NOMO-1 treated with DMSO at 0.1 percent for 48 hours (cell line): Measurements from ENCODE around the gene WIPF2.
A peak's percentile ranks its signal among the peaks of the same experiment; 100 is the strongest.

Experiments
- DNase-seq: peaks from one replicate; lab custom pipeline; 2025; ENCODE audit not compliant: unreplicated experiment; lab: John Stamatoyannopoulos, UW

Gene WIPF2

DNA sequence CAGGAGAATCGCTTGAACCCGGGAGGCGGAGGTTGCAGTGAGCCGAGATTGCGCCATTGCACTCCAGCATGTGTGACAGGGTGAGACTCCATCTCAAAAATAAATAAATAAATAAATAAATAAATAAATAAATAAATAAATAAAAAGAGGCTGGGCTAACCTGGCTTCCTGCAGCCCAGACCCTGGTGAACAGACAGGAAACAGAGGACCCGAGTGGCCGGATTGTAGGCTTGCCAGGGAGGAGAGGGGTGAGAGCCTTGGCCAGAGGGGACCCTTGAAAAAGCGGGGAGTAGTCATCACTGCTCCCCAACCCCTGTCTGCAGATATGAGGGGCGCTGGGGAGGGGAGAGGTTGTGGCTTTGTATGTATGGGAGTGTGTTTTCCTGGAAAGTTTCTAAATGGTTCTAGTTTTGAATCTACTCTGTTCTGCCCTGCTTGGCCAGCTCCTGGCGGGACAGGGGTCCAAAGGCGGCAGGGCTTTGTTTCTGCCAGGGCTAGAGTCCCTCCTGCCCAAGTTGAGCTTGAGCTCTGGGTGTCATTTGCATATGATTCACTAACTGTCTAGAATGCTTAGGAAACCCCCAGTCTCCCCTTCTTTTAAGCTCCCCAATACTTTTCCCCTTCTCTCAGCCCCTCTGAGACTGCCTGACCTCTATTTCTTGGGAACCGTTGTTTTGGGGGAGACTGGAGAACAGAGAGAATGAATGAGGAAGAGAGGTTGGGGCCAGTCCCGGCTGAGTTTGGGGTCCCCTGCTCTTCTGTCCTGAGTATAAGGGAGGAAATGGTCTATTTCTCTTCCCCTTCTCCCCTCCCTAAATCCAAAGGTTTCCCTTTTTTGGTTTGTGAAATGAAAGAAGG is 106.3 kb downstream of the WIPF2 start:
- no peak for DNase-seq

DNA sequence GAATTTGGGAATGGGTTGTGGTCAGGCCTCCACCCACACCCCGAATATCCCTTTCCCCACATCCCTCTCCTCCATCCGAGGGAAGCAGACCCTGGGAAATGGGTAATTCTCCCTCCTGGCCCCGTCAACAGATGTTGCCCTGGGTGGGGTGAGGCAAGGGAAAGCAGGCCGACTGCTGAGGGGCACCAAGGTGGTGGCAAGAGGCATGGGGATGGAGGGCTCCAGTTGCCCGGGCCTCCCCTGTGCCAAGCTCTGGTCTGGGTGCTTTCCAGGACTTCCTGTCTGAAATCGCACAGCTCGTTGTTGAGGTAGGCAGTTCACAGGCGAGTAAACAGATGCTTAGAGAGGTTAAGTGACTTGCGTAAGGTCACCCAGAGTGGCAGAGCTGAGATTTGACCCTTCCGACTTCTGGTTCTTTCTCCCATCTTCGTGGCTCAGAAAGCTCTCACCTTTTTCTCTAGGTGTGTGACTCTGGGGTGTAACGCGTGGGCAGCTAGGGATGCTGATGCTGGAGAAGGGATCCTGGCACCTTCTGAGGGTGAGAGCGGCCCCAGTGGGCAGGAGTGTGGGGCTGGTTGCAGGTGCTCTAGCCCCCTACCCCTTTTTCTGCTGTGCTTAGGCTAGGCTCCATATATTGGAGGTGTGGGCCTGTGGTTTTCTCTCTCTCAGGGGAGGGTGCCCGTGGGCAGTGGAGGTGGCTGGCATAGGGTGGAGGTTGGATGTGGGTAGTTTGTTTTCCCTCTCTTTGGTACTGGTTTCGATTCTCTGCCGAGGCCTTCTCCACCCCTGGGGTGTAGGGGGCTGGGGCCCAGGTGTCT is 107.1 kb downstream of the WIPF2 start:
- peak; percentile 35 for DNase-seq

DNA sequence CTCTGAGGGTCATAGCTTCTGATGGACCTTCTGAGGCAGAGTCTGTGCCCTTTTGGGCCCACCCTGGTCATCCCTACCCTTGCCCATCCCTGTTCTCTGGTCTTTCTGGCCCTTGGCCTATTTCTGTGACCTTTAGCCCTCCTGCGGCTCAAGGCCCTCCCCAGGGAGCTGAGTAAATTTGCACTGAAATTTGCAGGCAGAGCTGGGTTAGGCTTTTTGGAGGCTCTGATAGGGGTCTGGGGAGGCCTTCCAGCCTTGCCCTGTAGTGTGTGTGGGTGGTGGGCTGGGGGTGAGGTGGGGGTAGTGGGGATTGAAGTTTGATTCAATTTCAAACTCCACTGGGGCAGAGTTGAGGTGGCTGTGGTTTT is 107.7 kb downstream of the WIPF2 start:
- no peak for DNase-seq

DNA sequence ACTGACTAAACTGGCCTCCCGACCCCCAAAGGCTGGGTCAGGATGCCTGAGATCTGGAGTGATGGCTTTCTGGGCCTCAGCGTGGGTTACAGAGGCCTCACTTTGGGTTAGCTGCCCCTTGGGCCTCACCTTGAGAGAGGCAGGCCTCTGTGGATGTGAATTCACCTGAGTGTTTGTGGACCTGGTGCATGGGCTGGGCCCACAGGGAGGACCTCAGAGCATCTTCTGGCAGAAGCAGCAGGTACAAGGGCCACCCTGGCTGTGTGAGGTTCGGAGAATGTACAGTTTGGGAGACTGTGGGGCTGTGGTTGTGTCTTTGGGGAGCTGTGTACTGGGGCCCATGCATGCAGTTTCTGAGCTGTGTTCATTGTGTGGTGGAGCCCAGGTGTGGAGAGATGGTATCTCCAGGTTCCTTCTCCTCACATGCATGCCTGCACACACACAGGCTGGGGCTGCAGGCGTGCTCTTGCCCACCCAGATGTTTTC is 108.2 kb downstream of the WIPF2 start:
- no peak for DNase-seq

DNA sequence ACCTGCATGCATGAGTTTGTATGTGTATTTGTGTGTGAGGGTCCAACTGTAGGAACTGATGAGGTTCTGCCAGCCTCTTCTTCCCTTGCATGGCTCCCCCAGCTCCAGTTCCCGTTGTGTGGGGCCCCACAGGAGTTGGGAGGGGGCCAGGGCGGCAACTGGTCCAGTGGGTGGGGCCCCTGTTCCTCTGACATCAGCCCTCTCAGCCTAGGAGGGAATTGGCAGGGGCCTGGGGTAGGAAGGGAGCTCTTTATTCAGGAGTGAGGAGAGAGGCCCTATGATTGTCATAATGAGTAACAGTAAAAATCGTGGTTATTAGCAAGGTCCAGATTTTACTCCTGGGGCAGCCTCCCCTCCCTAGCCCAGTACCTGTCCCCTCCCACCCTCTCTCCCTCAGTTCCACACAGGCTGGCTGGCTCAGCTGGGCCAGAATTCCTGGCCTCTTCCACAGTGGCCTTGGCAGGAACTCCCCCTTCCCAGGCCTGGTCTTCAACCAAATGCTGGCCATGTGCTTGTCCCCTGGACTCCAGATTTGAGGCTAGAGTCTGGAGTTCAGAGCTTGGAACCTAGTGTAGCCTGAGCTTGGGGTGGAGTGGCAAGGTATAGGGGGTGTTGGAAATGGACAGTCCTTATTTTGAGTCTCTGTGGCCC is 108.8 kb downstream of the WIPF2 start:
- no peak for DNase-seq

DNA sequence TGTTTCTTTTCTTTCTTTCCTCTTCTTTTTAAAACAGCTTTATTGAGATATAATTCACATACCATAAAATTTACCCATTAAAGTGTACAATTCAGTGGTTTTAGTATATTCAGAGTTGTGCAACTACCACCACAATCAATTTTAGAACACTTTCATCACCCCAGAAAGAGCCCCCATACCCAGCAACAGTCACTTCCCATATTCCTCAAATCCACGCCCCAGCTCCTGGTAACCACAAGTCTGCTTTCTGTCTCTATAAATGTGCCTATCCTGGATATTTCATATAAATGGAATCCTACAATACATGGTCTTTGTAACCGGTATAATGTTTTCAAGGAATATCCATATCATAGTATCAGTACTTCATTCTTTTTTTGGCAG is 109.3 kb downstream of the WIPF2 start:
- peak; percentile 52 for DNase-seq

DNA sequence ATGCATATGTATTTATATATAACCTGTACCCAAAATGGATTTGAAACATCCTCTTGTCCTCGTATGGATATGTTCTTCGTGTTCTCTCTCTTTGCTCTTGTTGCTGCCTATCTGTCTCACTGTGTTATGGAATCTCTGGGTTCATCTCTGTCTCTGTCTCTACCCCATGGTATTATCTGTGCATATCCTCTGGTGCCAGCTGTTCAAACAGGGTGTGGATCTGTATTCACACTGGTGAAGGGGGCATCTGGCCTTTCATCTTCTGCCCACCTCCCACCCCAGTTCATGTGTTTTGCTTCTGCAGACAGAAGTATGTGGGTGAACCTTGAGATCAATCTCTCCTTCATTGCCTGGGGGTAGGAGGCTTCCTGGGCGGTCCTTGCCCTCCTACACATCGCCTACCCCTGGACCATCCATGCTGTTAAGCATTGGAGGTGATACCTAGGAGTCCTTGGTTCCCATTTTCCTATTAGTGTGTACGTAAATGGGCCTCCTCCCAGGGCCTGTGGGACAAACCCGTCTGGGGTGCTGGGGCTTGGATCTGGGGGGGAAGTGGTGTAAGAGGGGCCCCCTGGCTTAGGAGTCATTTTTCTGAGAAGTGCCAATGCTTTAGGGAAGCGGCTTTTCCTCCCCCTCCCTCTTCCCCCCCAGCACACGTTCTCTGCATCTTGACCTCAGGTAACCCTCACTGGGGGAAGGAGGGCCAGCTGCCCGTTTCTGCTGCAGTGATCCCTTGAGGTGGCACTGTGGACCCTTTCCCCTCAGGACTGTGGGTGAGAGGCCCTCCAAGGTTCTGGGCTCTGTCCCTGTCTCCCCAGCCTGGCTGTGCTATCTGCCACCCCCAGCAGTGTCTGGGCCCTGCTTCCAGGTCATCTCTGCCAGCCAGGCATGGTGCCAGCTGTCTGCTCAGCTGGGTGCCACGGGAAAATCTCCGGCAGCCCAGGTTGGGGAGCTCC is 111.0 kb downstream of the WIPF2 start:
- DNase-seq, result peak; percentile 82

DNA sequence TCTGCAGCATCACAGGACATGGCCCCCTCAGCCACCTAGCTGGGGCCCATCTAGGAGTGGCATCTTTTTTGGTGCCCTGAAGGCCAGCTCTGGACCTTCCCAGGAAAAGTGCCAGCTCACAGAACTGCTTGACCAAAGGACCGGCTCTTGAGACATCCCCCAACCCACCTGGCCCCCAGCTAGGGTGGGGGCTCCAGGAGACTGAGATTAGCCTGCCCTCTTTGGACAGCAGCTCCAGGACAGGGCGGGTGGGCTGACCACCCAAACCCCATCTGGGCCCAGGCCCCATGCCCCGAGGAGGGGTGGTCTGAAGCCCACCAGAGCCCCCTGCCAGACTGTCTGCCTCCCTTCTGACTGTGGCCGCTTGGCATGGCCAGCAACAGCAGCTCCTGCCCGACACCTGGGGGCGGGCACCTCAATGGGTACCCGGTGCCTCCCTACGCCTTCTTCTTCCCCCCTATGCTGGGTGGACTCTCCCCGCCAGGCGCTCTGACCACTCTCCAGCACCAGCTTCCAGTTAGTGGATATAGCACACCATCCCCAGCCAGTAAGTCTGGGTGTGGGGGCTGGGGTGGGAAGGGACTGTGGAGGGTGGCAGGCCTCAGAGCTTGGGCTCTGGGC is 111.9 kb downstream of the WIPF2 start:
- no peak for DNase-seq

DNA sequence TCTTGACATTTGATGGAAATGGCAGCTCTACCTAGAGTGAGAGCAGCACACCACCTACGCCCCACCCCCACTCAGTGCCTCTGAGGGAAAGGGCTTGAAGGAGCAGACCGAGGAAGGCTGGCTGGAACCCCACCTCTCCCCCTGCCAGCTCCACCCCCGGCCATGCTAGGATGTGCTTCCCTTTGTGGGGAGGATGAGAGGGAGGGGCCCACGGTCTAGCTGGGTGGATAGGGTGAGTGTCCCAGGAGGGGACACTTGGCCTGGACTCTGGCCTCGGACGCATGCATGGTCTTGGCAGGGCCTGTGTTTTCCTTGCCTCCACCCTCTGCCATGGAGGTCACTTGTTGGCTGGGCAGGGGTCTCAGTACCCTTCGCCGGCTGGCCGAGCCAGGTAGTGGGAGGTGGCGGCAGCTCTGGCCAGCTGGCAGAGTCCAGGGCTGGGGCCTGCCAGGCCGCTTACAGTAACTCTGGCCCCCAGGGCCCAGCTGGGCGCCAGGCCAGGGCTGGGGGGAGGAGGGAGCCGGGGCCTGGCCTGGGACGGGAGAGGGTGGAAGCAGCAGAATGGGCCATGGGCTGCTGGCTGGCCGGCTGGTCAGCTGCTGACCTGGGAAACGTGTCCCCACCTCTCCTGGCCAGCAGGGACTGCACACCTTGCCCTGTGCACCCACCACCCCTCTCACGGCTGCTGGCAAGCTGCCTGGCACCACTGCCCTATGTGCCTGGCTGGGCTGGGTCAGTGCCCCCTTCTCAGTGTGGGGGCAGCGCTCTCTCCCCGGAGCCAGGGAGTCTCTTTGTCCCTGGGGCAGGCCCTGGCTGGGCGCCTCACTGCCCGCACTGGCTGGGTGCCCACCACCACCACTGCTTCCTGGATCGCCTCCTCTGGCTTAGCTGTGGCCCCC is 112.9 kb downstream of the WIPF2 start:
- DNase-seq, result no peak
